ENCODE results near the gene PEPD. TPM values are rescaled to one million over a fixed set of nuclear protein-coding genes. Genes with fewer than 3 reads are reported as not detected.

Gene PEPD
- total RNA-seq, 1 experiment from 2014 or later, result 50.9 TPM

DNA sequence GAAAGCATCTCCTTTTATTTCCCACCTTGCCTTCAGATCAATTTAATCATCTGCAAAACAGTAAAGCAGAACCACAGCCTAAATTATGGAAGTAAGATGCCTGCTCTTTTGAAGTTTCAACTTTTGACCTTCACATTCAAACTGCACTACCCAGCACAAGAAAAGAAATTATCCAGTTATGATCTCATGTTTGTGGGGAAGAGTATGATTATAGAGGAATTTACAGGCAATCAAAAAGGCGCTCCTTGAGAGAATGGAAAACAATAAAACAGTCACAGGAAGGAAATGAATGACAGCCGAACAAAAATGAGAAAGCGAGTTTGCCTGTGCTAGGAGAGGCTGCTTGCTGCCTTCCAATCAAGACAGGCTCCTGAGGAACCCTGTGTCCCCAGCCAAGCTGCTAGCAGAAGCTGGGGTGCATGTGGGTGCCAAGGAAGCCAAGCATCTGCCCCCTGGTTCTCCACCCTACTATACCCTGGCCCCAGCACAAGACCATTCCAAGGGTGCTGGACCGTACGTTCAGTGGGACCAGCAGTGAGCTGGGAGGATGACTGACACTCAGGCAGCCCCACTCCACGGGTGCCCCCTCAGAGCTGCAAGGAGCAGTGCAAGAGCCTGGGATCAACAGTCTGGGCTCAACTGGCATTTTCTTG is 47.8 kb downstream of the PEPD start:
- DNase-seq (ENCODE audit: low read depth), result peak; percentile 24

DNA sequence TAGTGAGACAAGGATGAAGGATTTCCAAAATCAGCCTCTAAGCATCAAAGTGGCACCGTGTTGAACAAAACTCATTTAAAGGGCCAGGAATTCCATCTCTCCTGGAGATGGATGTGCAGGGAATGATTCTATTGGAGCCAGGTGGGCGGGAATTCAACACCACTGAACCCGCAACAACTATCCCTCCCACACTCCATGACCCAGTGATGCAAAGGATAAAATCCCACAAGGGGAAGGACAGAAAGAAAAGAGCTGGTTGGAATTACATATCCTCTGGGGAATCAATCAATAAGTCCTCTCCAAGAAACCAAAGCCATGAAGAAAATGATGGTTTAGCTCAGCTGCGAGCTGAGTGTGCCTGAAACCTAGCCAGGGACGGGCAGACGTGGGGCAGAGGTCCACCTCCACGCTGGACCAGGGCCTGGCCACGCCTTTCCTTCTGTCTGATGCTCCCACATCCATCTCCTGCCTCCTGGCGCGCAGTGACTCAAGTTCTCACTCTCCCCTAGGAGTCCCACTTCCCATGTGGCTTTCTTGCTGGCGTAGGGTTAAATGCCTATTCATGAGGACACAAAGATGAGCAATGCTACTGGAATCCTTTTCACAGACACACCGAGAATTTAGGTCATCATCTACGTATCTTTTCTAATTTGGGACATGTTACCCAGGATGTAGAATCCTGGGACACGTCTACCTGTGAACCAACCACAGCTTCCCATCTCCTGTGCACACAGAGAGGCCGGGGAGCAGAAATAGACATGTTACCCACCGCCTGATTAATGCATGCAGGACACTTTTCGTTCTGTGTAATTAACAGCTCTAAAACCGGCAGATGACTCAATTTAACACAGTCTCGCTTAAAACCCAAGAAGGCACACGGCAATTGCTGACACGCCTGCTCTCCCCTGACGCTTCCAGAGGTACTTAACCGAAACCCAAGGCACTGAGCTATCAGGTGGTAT is 48.6 kb downstream of the PEPD start:
- DNase-seq (ENCODE audit: low read depth), result peak; percentile 94

DNA sequence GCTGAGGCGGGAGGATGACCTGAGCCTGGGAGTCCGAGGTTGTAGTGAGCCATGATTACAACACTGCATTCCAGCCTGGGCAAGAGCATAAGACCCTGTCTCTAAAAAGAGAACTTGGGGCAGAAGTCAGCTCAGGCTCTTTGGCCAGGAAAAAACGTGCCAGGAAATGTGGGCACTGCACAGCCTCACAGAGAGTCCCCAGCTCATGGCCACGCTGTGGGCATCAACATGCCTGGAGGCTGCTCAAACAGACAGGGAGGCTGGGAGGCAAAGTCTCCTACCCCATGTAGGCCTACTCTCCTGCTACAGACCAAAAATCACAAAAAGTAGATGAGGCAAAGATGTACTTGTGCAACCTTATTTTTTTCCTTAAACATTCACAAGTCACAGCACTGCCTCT is 49.4 kb downstream of the PEPD start:
- no peak for DNase-seq (ENCODE audit: low read depth)

DNA sequence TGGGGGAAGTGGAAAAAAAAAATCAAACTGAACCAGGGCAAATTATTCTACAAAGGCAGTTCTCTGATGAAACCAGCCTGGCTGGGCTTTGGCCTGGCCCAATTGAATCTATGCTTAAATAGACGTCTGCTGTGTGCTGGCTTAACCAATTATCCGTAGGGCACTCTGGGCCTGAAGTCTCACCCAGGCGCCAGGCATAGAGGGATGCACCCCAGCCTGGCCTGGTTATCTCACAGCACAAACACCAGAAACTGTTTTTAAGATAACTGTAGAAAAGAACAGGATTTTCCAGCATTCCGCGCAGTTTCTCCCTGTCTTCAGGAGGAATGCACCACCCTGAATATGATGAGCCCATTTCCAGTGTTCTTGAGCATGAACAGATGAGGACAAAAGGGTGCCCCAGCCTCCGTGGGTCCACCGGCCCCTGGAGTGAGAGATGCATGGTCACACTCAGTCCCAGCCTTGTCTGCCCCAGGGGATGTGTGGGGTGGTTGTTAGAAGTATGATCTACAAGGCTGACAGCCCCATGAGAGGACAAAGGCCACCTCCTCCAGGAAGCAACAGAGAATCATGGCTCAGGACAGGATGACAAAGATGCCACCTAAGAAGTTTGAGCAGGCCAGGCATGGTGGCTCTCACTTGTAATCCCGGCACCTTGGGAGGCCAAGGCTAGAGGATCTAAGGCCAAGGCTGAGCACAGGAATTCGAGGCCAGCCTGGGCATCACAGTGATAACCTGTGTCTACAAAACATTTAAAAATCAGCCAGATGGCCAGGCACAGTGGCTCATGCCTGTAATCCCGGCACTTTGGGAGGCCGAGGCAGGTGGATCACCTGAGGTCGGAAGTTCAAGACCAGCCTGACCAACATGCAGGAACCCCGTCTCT is 50.2 kb downstream of the PEPD start:
- no peak for DNase-seq (ENCODE audit: low read depth)

DNA sequence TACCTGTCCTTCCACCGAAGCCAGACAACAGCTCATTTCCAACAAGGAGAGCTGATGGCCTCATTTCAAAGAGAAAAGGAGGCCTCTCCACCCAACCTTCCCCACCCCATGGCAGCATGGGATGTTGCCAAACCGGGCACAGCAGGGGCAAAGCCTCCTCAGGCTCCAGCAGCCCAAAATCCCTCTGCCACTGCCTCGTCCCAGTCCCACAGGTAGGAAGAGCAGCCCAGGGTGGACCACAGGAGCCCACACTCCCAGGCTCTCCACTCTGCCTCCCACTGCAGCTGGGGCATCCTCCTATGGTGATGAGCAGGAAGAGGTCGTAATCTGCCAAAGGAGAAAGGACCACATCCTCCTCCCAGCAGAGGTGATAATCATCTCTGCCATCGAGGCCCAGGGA is 50.9 kb downstream of the PEPD start:
- DNase-seq (ENCODE audit: low read depth), result no peak

DNA sequence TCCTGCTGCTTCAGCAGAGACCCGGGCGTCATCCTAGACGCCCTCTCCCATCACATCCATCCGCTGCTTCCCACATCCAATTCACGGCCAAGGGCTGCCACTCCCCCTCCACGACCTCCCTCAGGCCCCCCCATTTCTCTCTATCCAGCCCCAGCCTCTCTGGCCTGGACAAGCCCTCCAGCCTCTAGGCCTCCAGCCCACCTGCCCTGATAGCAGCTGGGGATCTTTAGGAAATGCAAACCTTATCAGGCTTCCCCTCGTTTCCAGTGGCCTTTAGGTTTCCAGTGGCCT is 51.6 kb downstream of the PEPD start:
- DNase-seq (ENCODE audit: low read depth), result no peak

DNA sequence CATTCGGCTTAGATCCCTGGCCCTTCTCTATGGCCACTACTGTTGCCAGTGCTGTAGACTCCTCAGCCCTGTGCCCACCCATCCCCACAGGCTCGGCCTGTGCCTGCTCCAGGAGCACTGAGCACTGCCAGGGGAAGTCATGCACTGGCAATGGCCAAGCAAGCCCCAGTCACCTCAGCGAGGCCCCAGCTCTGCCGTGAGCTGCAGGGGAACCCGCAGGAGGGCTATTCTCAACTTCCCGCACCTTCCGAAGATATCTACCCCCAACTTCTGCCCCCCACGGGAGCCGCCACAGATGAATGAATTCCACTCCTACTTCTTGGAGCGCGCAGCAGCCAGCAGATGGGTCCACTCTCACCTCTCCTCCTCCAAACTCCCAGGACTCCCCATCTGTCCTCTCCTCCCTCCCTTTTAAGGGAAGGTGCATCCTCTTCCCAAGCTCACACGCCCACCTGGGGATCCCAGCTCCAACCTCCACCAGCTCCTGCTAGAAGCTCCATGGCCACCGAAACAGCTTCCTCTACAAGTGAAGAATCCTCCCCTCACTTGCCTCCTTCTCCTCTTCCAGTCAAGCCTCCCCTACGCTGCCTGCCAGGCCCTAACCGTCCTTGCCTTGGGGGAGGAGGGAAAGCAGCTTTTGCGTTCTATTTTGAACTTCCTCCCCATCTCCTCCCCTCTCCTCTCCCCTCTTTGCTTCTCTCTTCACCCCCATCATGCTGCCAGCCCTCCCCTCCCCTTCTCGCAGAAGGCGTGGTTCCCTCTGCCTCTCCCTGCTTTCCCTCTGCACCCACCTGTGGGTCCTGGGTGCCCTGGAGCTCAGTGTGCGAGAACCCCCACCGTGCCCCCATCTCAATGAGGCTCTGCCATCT is 52.2 kb downstream of the PEPD start:
- no peak for DNase-seq (ENCODE audit: low read depth)

DNA sequence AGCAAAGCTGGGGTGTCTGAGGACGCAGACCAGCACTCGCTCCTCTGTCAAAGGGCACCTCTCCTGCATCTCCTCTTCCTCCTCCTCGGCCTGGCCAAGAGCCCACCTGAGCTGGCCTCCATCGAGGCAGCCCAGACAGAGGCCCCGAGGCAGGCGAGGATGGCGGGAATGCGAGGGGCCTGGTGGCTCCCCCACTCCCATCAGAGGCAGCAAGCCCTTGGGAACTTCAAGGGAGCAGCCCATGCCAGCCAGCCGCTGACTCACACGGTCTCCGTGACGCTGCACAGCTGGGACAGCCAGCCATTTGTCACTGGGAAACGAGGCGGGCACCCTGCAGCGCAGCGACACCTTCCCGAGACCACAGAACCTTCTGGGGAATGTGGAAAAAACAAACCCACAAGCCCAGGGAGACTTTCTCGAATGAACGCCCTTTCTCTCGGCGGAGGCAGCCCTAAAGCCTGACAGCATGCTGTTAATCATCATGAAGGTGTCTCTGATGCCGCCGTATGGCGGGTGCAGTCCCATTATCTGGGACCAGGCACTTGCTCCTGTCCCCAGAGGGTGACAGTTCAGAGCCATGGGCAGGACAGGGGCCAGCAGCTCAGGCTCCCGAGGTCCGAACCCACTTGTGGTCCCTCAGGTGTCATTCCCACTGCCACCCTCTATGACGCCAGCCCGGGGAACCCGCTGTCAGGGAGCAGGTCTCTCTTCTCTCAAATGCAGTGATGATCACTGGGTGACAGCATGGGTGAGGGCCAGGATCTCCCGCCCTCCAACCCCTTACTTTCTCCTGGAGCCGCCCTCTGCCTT is 53.0 kb downstream of the PEPD start:
- DNase-seq (ENCODE audit: low read depth), result no peak

DNA sequence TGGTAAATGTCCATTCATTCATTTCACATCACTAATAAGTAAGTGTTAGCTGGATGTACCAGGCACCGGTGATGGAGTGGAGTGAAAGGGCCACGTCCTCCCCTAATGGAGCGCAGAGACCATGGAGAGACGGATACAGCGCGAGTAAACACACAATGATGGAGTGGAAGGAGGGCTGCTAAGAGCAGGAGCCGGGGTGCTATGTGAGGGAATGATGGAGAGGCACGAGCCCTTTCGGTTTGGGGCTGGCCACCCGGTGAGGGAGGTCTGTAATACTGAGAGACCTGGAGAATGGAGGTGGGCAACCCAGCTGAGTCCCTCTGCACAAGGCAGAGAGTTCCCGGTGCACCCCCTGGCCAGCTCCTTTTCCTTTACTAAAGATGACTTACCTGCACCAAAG is 53.7 kb downstream of the PEPD start:
- no peak for DNase-seq (ENCODE audit: low read depth)

DNA sequence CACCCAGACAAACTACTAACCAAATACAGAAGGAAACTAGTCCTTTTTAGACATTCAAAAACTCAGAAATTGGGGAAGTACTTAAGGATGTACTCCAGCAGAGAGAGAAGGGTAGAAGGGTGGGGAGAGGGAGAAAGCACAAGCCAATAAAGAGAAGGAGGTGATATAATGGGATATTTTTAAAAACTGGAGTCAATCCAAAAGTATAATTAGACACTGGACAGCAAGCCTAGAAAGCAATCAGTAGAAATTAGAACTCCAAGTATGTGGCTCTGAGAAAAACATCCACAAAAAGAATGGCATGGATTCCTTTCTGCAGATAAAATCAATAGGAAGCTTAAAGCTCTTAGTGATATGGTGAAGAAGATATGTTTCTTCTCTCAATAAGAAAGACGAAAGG is 55.8 kb downstream of the PEPD start:
- no peak for DNase-seq (ENCODE audit: low read depth)

DNA sequence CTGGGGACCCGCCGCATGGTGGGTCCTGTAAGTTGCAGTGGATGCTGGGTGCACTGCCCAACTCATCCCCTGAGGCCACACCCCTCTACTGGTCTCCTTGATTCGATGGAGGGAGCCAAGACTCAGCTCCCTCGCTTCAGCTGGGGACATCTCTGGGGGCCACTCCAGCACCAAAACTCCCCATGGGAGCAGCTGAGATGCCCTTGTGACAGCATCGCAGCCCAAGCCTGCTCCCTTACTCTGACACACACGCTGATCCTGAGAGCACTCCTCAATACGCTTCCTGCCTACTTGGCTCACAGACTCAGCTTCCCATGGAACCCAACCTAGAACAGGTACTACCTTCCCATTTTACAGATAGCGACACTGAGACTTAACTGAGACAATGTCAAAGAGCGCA is 56.2 kb downstream of the PEPD start:
- DNase-seq (ENCODE audit: low read depth), result no peak

DNA sequence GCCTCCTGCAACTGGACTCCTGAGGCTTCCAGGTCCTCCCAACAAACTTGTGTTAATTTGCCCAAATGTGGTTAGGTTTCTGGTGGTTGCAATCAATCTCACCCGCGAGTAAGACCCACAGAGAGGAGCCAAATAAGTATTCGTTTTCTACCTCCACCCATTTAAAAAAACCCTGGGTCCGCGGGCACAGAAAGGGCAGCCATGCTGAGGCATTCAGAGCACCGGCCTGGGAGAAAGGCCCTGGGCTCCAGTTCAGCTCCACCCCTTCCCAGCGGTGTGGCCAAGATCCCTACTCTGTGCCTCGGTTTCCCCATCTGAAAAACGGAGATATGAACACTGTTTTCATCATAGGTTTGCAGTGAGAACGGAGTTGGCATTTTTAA is 56.9 kb downstream of the PEPD start:
- DNase-seq (ENCODE audit: low read depth), result no peak

DNA sequence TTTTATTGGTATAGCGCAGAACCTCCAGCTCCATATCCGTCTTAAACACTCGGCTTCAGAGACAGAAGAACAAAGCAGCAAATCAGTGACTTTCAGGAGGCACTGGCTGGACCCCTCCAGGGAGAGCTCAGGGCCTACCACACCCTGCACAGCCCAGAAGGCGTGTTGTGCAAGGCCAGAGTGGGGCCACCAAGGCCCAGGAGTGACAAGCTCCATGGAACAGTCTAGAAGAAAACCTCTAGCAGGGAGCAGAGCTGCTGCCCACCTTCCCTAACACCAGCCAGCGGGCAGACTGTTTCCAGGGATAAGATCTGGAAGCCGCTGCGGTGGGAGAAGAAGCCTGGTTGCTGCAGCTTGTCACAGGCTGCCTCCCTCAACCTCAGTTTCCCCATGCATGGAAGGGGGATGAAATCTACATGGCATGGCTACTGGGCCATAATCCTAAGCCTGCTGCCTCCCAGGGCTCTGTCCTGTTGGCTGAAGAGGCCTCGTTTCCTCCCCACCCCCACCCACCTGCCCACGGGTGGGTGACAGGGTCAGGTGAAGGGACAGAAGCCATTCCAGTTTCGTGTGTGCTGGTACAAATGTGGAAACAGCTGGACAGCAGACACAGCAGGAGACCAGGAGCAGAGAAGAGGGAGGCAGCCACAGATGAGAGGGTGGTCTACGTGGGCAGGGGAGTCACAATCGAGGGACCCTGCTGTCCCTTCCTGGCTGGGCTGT is 57.4 kb downstream of the PEPD start:
- DNase-seq (ENCODE audit: low read depth), result no peak

DNA sequence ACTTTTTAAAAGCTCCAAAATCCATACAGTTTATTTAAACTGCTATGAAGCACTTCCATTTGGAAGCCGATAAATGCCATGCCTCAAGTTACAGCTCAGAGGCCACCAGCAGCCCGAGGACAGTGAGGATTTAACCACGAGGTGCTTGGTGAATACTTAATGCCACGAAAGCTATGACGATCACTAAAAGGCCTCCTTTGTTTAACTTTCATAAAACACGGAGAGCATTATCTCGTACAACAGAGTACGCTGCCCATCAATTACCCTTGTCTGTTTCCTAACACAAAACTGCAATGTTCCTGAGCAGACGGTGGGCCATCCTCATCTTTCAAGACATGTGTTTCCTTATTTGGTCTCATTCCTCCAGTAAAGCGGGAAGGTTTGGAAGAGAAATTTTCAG is 58.4 kb downstream of the PEPD start:
- peak; percentile 56 for DNase-seq (ENCODE audit: low read depth)

DNA sequence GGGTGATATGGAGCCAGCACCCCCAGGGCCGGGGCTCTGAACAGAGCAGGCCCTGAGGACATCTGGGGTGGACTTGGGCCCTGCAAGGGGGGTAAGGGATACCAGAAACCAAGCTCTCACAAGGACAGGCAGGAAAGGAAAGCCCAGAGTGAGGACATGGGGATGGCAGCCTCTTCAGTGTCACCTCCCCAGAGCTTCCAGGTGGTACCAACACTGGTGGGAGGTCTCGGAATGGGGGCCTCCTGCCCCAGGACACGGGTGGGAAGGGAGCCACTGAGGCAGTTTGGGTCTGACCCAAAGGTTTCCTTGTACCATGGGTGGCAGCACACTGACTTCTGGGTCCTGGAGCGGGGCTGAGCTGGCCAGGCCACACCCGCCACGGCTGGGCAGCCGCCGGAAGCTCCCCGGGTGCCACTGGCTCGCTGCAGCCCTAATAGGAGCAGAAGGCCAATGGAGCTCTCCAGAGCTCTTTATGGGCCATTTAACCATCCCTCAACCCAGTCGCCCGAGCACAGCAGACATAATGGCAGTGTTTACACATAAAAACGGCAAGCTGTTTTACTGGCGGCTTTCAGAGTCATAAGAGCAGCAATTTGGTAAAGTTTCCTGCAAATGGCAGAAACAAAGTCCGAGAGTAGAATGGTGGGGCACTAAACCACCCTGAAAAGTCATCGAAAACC is 59.3 kb downstream of the PEPD start:
- no peak for DNase-seq (ENCODE audit: low read depth)

DNA sequence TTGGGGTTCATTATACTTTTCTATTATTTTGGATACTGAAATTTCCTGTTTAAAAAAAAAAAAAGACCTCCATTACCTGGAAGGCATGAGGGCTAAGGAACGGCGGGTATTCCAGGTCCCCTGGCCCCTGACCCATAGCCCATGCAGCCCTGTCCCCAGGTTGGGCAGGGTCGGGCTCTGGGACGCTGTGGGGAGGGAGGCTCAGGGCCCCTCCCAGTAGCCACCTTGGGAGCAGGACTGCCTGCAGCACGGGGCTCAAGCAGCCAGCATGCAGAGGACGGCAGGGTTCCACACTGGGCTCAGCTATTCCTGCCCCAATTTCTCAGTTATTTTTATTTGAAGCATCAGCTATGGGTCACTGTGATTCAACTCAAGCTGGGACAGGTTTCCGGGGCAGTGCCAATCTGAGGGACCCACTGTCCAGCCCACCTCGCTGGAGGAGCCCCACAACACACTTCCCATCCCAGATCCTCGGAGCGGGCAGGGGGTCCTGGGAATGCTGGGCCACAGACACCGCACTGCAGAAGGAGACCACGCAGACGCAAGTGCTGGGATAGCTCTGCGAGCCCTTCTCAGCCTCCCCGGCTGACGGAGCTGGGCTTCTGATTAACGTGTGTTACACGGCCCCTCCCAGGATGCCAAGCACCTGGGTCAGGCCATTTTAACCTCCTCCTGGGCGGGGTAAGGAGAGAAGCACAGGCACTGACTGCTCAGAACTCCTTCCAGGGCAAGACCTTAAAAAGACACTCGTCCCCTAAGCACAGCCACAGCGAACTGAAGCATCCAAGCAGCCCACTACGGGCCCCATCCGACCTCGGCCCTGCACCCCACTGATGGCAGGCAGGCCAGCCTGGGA is 60.1 kb downstream of the PEPD start:
- no peak for DNase-seq (ENCODE audit: low read depth)

DNA sequence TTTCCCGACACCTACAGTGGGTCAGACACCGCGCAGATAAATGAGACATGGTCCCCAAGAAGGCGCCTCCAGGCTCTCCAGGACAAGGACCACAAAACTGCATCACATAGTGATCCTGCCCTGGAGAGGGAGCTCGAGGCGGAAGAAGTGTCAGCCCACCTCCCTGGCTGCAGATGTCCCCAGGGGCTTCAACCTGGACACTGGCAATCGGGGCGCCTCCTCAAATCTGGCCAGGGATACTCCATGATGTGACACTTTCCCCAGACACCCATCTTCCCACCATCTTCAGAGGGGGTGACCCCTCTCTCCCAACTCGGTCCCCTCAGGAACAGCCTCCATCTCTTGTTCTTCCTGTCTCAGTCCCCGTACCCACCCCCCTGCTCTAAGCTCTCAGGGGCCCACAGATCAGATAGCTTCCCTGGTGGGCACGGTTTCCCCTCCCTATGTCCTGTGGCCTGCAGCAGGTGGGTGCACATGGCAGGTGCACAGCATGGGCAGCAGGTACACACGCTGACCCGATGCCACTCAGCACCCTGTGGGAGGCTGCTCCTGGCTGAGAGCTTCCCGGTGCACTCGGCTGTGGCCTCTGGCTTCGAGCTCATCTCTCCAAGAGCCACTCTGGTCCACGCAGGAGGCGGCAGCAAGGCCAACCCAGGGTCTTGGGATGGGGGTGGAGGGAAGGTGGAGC is 61.2 kb downstream of the PEPD start:
- DNase-seq (ENCODE audit: low read depth), result no peak
